ENCODE measurements around the gene HIPK2. TPM values are rescaled to one million over a fixed set of nuclear protein-coding genes. Genes with fewer than 3 reads are reported as not detected.

The HIPK2 gene
- total and polyA plus RNA-seq, 10 of the 15 experiments (the other 5 are each of a cell fraction or from before 2014, with no cell fraction given): 1.7 to 39.0 (median 9.4) TPM

- BruUV-seq (replicated peaks): no TSS peak
- intact Hi-C loops (cut with micrococcal nuclease; ENCODE audit: unreplicated experiment): loop anchor here (5.0 kb wide), 2 partner anchors 187 to 383 kb away; no protein-coding TSS in a partner anchor
- Histone ChIP-seq H3K9ac (ENCODE audit: control insufficient read depth, insufficient read depth, low read length) (no peak overlapping the region), H3K36me3 (ENCODE audit: control insufficient read depth in 2 of 2, insufficient read depth in 2 of 2, low read length in 1 of 2) (peaks cover 0 to 3% of the 10 kb centered on the region in 2 experiments; a peak in 2 of 4 replicates), H3K4me2 (ENCODE audit: control insufficient read depth, insufficient read depth) (no peak overlapping the region), H3K27ac (ENCODE audit: control insufficient read depth, insufficient read depth) (no peak overlapping the region), H3K4me1 (ENCODE audit: control insufficient read depth, insufficient read depth, low read length) (no peaks in the 10 kb centered on the region), H3K9me3 (replicated peaks; ENCODE audit: control insufficient read depth, insufficient read depth, low read length) (no peaks in the 10 kb centered on the region), H3K4me3 (no peak overlapping the region), H3K27me3 (replicated peaks in 1 of 2; ENCODE audit: control insufficient read depth in 2 of 2, insufficient read depth in 2 of 2, low read length in 1 of 2) (no peaks in the 10 kb centered on the region), H2AFZ (ENCODE audit: control insufficient read depth, low read depth, low read length) (no peak overlapping the region), H3K79me2 (ENCODE audit: control insufficient read depth, insufficient read depth, low read length) (no peaks in the 10 kb centered on the region), H4K20me1 (ENCODE audit: control insufficient read depth, insufficient read depth) (no peaks in the 10 kb centered on the region)
- CTCF ChIA-PET: interaction anchor here (0.7 to 4.2 kb wide), 14 partner anchors 9 to 387 kb away, joined by 3 to 43 read pairs (median 4); no protein-coding TSS in a partner anchor
- FAIRE-seq: no peak
- POLR2A ChIA-PET: interaction anchor here (0.6 kb wide), 1 partner anchor 384 kb away, joined by 3 read pairs; no protein-coding TSS in a partner anchor
- TF ChIP-seq NR2C2 (IDR thresholded peaks at IDR 0.05; ENCODE audit: borderline replicate concordance, control insufficient read depth, insufficient read length, low read depth): no peak
- TF ChIP-seq ZNF217 (IDR thresholded peaks at IDR 0.05): no peak
- TF ChIP-seq MYC (IDR thresholded peaks at IDR 0.05; ENCODE audit: insufficient read depth, insufficient read length, insufficient replicate concordance, low read length, severe bottlenecking): no peak
- TF ChIP-seq RBBP5 (conservative IDR thresholded peaks at IDR 0.05): no peak
- no peak for TF ChIP-seq USF2 (IDR thresholded peaks at IDR 0.05; ENCODE audit: borderline replicate concordance, low read depth, low read length)
- no peak for TF ChIP-seq RUNX3 (IDR thresholded peaks at IDR 0.05; ENCODE audit: low read length)
- TF ChIP-seq YBX1 (IDR thresholded peaks at IDR 0.05): no peak
- no peak for TF ChIP-seq IRF3 (IDR thresholded peaks at IDR 0.05)
- TF ChIP-seq NRF1 (conservative IDR thresholded peaks at IDR 0.05; ENCODE audit: low read depth, low read length): no peak
- TF ChIP-seq IKZF2 (IDR thresholded peaks at IDR 0.05): no peak
- no peak for TF ChIP-seq NR2C1 (IDR thresholded peaks at IDR 0.05)
- TF ChIP-seq KDM1A (IDR thresholded peaks at IDR 0.05; ENCODE audit: borderline replicate concordance): no peak
- no peak for TF ChIP-seq IRF5 (IDR thresholded peaks at IDR 0.05; ENCODE audit: borderline replicate concordance)
- TF ChIP-seq BHLHE40 (IDR thresholded peaks at IDR 0.05; ENCODE audit: borderline replicate concordance in 1 of 2, low read depth in 2 of 2, low read length in 1 of 2): no peak
- no peak for ATAC-seq
- SMC1A ChIA-PET (ENCODE audit: uncharacterized antibody, unreplicated experiment): interaction anchor here (0.8 to 3.5 kb wide), 6 partner anchors 13 to 378 kb away, joined by 3 to 11 read pairs (median 4); no protein-coding TSS in a partner anchor
- RAD21 ChIA-PET (ENCODE audit: unreplicated experiment): interaction anchor here (1.1 to 1.8 kb wide), 5 partner anchors 17 to 384 kb away, joined by 3 to 13 read pairs (median 5); no protein-coding TSS in a partner anchor
- WGBS (ENCODE audit: insufficient coverage, insufficient replicate concordance, low lambda C conversion rate, missing lambda C conversion rate): 95% methylated on average over 1 of the region's 1 CpG
- DNase-seq (ENCODE audit: low read depth, low spot score): no peak
- in situ Hi-C loops (cut with MboI): no loop called here
These were observed 158.5 kb downstream of the HIPK2 start for GRCh38 chr7:139619367-139619657.

Measured in GM12878 (cell line).